Lower leg skin (tissue), 3 donors: ENCODE measurements around the gene L3MBTL3.

Source experiments
- POLR2A ChIP-seq, 2 donors: fragments of 450-650 bp; IDR thresholded peaks; one replicate each; pipeline ENCODE4 v1.6.1; 2016 to 2017; ENCODE audit warnings: antibody characterized with exemption in 2 of 2, mild to moderate bottlenecking in 1 of 2, moderate library complexity in 1 of 2
- TF ChIP-seq, protein P1 (sequence below), 3 donors: fragments of 450-650 bp; IDR thresholded peaks; one replicate each; pipeline ENCODE4 v1.5.1; 2016; ENCODE audit warnings: antibody characterized with exemption in 3 of 3, mild to moderate bottlenecking in 3 of 3, moderate library complexity in 2 of 3

DNA sequence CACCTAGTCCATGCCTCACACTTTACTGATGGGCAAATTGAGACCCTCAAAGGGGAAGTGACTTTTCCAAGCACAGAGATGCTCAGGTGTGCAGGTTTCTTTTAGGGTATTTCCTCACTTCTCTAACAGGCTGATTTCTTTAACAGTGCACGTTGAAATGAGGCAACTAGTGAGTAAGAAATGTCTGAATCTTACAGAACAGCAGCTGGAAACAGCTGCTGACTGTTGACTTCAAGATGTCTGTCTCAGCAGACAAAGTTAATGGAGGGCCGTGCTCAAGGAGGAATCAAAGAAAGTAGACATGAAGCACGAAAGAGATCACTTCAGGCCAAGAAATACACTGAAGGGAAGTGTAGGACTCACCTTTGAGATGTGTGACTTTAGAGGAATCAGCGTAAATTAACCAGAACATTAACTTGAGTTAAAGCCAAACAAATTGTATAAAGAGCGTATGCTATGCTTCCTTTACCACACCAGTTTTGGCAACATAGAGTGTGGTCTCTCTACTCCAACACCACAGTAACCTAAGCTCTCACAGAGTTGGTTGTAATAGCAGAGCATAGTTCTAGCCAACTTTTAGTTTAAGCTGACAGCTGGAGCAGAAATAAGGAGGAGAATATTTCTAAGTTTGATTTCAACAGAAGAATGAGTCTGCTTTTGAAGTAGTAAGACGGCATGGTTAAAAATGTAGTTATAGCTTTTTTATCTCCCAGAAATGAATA, 143.5 kb downstream of the L3MBTL3 start:
- TF ChIP-seq POLR2A (IDR thresholded peaks at IDR 0.05), result no peak
- TF ChIP-seq, protein P1, sequence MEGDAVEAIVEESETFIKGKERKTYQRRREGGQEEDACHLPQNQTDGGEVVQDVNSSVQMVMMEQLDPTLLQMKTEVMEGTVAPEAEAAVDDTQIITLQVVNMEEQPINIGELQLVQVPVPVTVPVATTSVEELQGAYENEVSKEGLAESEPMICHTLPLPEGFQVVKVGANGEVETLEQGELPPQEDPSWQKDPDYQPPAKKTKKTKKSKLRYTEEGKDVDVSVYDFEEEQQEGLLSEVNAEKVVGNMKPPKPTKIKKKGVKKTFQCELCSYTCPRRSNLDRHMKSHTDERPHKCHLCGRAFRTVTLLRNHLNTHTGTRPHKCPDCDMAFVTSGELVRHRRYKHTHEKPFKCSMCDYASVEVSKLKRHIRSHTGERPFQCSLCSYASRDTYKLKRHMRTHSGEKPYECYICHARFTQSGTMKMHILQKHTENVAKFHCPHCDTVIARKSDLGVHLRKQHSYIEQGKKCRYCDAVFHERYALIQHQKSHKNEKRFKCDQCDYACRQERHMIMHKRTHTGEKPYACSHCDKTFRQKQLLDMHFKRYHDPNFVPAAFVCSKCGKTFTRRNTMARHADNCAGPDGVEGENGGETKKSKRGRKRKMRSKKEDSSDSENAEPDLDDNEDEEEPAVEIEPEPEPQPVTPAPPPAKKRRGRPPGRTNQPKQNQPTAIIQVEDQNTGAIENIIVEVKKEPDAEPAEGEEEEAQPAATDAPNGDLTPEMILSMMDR (IDR thresholded peaks at IDR 0.05), result no peak
